Measurements from ENCODE around the gene GRHL3.

GRCh38 chr1:24379733-24380315 lies 60.7 kb downstream of the GRHL3 start:
- TF ChIP-seq CTCF (IDR thresholded peaks at IDR 0.05) (no peak), POLR2A (IDR thresholded peaks at IDR 0.05) (no peak)
